Stimulated activated effector memory CD8-positive, alpha-beta T cell treated with anti-CD3 and anti-CD28 coated beads, Interleukin-12 subunit alpha, Interleukin-12 subunit beta, amount 100 ng/mL, for 72 hours (primary cell): ENCODE data around the gene SUFU.
A peak's percentile ranks its signal among the peaks of the same experiment; 100 is the strongest.

Source experiments
- ATAC-seq: fragments of 150-1000 bp; cut with Tn5 transposase; 2 replicates; pipeline ENCODE4 v1.10.0; 2021
- DNase-seq, 2 donors: peaks; one replicate each; pipeline ENCODE4 v3.0.0; 2021 to 2022; ENCODE audit warnings: low spot score in 2 of 2
- H3K27ac Mint-ChIP-seq: one replicate; pipeline ENCODE4 v1.8.0; 2022; ENCODE audit warnings: mild to moderate bottlenecking, mixed read lengths
- H3K36me3 Mint-ChIP-seq: one replicate; pipeline ENCODE4 v1.8.0; 2022; ENCODE audit warnings: mild to moderate bottlenecking, mixed read lengths
- H3K4me1 Mint-ChIP-seq: one replicate; pipeline ENCODE4 v1.8.0; 2022; ENCODE audit warnings: mixed read lengths
- H3K4me3 Mint-ChIP-seq: one replicate; pipeline ENCODE4 v1.8.0; 2022; ENCODE audit warnings: mild to moderate bottlenecking, mixed read lengths
- H3K9me3 Mint-ChIP-seq: one replicate; pipeline ENCODE4 v1.8.0; 2022; ENCODE audit warnings: mixed read lengths

Gene SUFU

GRCh38 chr10:102601639-102602038, 97.9 kb downstream of the SUFU start:
- no peaks in the 10 kb centered on the region for H3K9me3 Mint-ChIP-seq
- no peak overlapping the region for H3K4me3 Mint-ChIP-seq
- H3K36me3 Mint-ChIP-seq, result peaks cover 26% of the 10 kb centered on the region
- H3K4me1 Mint-ChIP-seq, result peaks cover 5% of the 10 kb centered on the region
- H3K27ac Mint-ChIP-seq, result no peak overlapping the region
- ATAC-seq (no peak), DNase-seq (no peak)

GRCh38 chr10:102602272-102603045, 98.7 kb downstream of the SUFU start:
- ATAC-seq, result no peak
- Mint-ChIP-seq H3K27ac (peak overlapping the region; percentile 32), H3K9me3 (no peaks in the 10 kb centered on the region), H3K4me3 (no peak overlapping the region), H3K36me3 (peaks cover 32% of the 10 kb centered on the region), H3K4me1 (peaks cover 5% of the 10 kb centered on the region)
- DNase-seq, result no peak

- ATAC-seq (no peak), DNase-seq (no peak)
- peaks cover 29% of the 10 kb centered on the region for H3K36me3 Mint-ChIP-seq
- peaks cover 5% of the 10 kb centered on the region for H3K4me1 Mint-ChIP-seq
- H3K27ac Mint-ChIP-seq, result peak overlapping the region; percentile 45
- H3K4me3 Mint-ChIP-seq, result no peak overlapping the region
- no peaks in the 10 kb centered on the region for H3K9me3 Mint-ChIP-seq
Measured at GRCh38 chr10:102603946-102604345, 100.2 kb downstream of the SUFU start.

- H3K4me3 Mint-ChIP-seq, result no peak overlapping the region
- H3K27ac Mint-ChIP-seq, result peak overlapping the region; percentile 45
- H3K4me1 Mint-ChIP-seq, result peaks cover 5% of the 10 kb centered on the region
- ATAC-seq (no peak), DNase-seq (no peak)
- H3K9me3 Mint-ChIP-seq, result no peaks in the 10 kb centered on the region
- H3K36me3 Mint-ChIP-seq, result peaks cover 29% of the 10 kb centered on the region
Measured at GRCh38 chr10:102604439-102604841, 100.7 kb downstream of the SUFU start.

DNA sequence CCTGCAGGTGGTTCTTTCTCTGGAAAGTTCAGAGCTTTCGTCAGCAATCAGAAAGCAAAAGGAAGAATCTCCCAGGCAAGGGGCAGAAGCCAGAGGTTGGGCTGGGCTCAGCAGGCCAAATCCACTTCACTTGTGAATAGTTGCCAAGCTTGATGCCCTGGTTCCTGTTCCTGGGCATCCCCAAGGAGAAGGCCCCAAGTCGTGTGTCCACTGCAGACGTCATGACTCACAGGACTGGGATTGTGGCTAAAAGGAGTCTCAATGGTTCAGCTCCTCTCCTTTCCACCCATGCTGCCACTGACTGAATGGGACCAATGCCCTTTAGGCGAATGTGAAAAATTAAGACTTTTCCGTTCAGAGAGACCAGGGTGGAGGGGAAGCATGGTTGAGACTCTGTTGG, 101.9 kb downstream of the SUFU start:
- H3K27ac Mint-ChIP-seq, result peak overlapping the region; percentile 40
- H3K9me3 Mint-ChIP-seq, result no peaks in the 10 kb centered on the region
- DNase-seq (no peak), ATAC-seq (no peak)
- peaks cover 23% of the 10 kb centered on the region for H3K36me3 Mint-ChIP-seq
- H3K4me1 Mint-ChIP-seq, result peaks cover 8% of the 10 kb centered on the region
- no peak overlapping the region for H3K4me3 Mint-ChIP-seq

DNA sequence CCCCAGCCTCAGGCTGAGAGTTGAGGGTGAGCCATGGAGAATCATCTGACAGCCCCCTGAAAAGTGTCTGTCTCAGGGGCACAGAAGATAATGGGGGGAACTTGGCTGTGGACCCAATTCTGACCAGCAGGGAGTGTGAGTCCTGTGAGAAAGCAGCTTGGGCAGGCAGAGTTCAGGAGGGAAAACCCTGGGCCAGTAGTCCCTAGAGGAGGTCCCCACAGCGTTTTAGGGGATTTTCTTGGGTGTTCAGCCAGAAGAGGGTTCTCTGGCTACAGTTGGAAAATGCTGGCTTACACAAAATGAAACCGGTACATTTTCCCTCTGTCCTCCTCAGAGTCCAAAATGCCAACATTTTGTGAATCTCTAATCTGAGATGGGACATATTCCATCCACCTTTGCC, 104.7 kb downstream of the SUFU start:
- peak overlapping the region; percentile 70 for H3K27ac Mint-ChIP-seq
- H3K4me1 Mint-ChIP-seq, result peaks cover 24% of the 10 kb centered on the region
- H3K36me3 Mint-ChIP-seq, result peaks cover 18% of the 10 kb centered on the region
- ATAC-seq, result no peak
- H3K4me3 Mint-ChIP-seq, result no peak overlapping the region
- H3K9me3 Mint-ChIP-seq, result no peaks in the 10 kb centered on the region
- DNase-seq, result no peak

GRCh38 chr10:102610441-102610887, 106.7 kb downstream of the SUFU start:
- no peak for ATAC-seq
- peaks cover 8% of the 10 kb centered on the region for H3K36me3 Mint-ChIP-seq
- no peak overlapping the region for H3K4me3 Mint-ChIP-seq
- H3K9me3 Mint-ChIP-seq, result no peaks in the 10 kb centered on the region
- H3K4me1 Mint-ChIP-seq, result peaks cover 19% of the 10 kb centered on the region
- DNase-seq, result no peak
- peak overlapping the region; percentile 60 for H3K27ac Mint-ChIP-seq

- ATAC-seq (peak; percentile 61), DNase-seq (no peak)
- peak overlapping the region; percentile 60 for H3K27ac Mint-ChIP-seq
- H3K9me3 Mint-ChIP-seq, result no peaks in the 10 kb centered on the region
- peaks cover 10% of the 10 kb centered on the region for H3K36me3 Mint-ChIP-seq
- peaks cover 19% of the 10 kb centered on the region for H3K4me1 Mint-ChIP-seq
- H3K4me3 Mint-ChIP-seq, result no peak overlapping the region
Measured at GRCh38 chr10:102611514-102612087, 107.8 kb downstream of the SUFU start.

DNA sequence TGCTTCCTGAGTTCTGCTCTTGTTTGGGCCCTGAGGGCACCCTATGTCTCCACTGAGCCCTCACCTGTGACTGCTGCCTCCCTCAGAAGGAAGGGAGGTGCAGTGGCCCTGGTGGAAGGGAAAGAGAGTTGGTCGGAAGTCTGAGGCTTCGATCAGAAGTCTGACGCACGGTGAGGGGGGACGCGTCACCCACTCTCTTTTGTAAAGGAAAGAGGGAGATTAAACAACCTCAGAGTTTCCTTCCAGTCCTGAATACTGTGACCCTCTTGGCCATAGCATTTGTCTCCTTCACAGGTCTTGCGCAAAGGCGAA, 109.1 kb downstream of the SUFU start:
- peak; percentile 70 for ATAC-seq
- Mint-ChIP-seq H3K4me1 (peaks cover 19% of the 10 kb centered on the region), H3K27ac (peak overlapping the region; percentile 90), H3K4me3 (peak overlapping the region; percentile 16), H3K9me3 (no peaks in the 10 kb centered on the region), H3K36me3 (peaks cover 7% of the 10 kb centered on the region)
- DNase-seq, result no peak

GRCh38 chr10:102613286-102613685, 109.5 kb downstream of the SUFU start:
- Mint-ChIP-seq H3K27ac (peak overlapping the region; percentile 90), H3K9me3 (no peaks in the 10 kb centered on the region), H3K4me1 (peaks cover 19% of the 10 kb centered on the region), H3K36me3 (peaks cover 7% of the 10 kb centered on the region), H3K4me3 (peak overlapping the region; percentile 16)
- ATAC-seq, result peak; percentile 6
- no peak for DNase-seq

- peak overlapping the region; percentile 90 for H3K27ac Mint-ChIP-seq
Measured at GRCh38 chr10:102613785-102614184, 110.0 kb downstream of the SUFU start.

GRCh38 chr10:102614888-102615287, 111.1 kb downstream of the SUFU start:
- ATAC-seq, result no peak
- no peak for DNase-seq
- Mint-ChIP-seq H3K4me3 (no peak overlapping the region), H3K4me1 (peaks cover 23% of the 10 kb centered on the region), H3K36me3 (peaks cover 7% of the 10 kb centered on the region), H3K9me3 (no peaks in the 10 kb centered on the region), H3K27ac (peak overlapping the region; percentile 40)

More at GRCh38 chr10:102613785-102614184, 110.0 kb downstream of the SUFU start:
- DNase-seq (no peak), ATAC-seq (no peak)
- Mint-ChIP-seq H3K9me3 (no peaks in the 10 kb centered on the region), H3K4me1 (peaks cover 19% of the 10 kb centered on the region), H3K4me3 (no peak overlapping the region), H3K36me3 (peaks cover 7% of the 10 kb centered on the region)

- DNase-seq, result no peak
- H3K9me3 Mint-ChIP-seq, result no peaks in the 10 kb centered on the region
- H3K4me3 Mint-ChIP-seq, result no peak overlapping the region
- ATAC-seq, result peak; percentile 30
- peak overlapping the region; percentile 40 for H3K27ac Mint-ChIP-seq
- H3K4me1 Mint-ChIP-seq, result peaks cover 24% of the 10 kb centered on the region
- H3K36me3 Mint-ChIP-seq, result peaks cover 7% of the 10 kb centered on the region
Measured at GRCh38 chr10:102615361-102615760, 111.6 kb downstream of the SUFU start.

- H3K36me3 Mint-ChIP-seq, result peaks cover 7% of the 10 kb centered on the region
- H3K4me1 Mint-ChIP-seq, result peaks cover 22% of the 10 kb centered on the region
- ATAC-seq (no peak), DNase-seq (no peak)
- no peaks in the 10 kb centered on the region for H3K9me3 Mint-ChIP-seq
- H3K4me3 Mint-ChIP-seq, result no peak overlapping the region
- H3K27ac Mint-ChIP-seq, result peak overlapping the region; percentile 48
Measured at GRCh38 chr10:102616066-102616770, 112.4 kb downstream of the SUFU start.

GRCh38 chr10:102617041-102617440, 113.3 kb downstream of the SUFU start:
- peak overlapping the region; percentile 68 for H3K27ac Mint-ChIP-seq
- H3K9me3 Mint-ChIP-seq, result no peaks in the 10 kb centered on the region
- ATAC-seq (no peak), DNase-seq (no peak)
- H3K4me1 Mint-ChIP-seq, result peaks cover 21% of the 10 kb centered on the region
- H3K36me3 Mint-ChIP-seq, result peaks cover 7% of the 10 kb centered on the region
- no peak overlapping the region for H3K4me3 Mint-ChIP-seq

DNA sequence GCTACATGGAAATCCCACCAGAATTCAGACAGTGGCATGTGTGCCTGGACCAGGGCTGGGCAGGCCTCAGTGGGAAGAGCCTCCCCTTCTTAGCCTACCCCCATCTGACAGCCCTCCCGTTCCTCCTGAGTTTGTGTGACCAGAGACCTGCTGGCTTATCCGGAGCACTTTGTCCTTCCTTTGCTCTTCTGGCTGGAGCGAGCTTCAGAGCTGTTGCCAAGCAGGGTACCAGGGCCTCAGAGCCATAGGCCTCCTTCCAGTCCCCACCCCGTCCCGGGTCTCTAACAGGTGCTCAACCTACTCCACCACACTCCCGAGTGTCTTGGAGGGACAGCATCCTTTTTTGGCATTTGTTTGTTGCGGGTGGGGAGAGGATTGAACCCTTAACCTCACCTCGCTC, 114.0 kb downstream of the SUFU start:
- H3K27ac Mint-ChIP-seq, result peak overlapping the region; percentile 68
- H3K9me3 Mint-ChIP-seq, result no peaks in the 10 kb centered on the region
- ATAC-seq, result no peak
- peaks cover 17% of the 10 kb centered on the region for H3K4me1 Mint-ChIP-seq
- DNase-seq, result no peak
- peaks cover 7% of the 10 kb centered on the region for H3K36me3 Mint-ChIP-seq
- H3K4me3 Mint-ChIP-seq, result no peak overlapping the region
